Activated CD4-positive, alpha-beta memory T cell treated with anti-CD3 and anti-CD28 coated beads for 36 hours (primary cell): ENCODE data around the gene DLGAP1. TPM values are rescaled to one million over a fixed set of nuclear protein-coding genes. Genes with fewer than 3 reads are reported as not detected.

Source experiments
- CTCF ChIA-PET: fragments of 350-600 bp; sonication (Branson Sonifier 250); formaldehyde crosslinking; loops from one replicate; lab custom pipeline; 2021; ENCODE audit warnings: antibody characterized with exemption, inconsistent platforms; lab: Charles Lee
- POLR2A ChIA-PET: fragments of 350-600 bp; sonication (Branson Sonifier 250); formaldehyde crosslinking; loops from one replicate; lab custom pipeline; 2021; ENCODE audit warnings: antibody characterized with exemption; lab: Charles Lee
- DNase-seq: peaks from one replicate; pipeline ENCODE4 v3.0.0-alpha.2; 2020
- H3K27ac Mint-ChIP-seq: one replicate; pipeline ENCODE4 v1.8.0; 2021; ENCODE audit warnings: mixed read lengths
- H3K27me3 Mint-ChIP-seq: one replicate; pipeline ENCODE4 v1.8.0; 2021; ENCODE audit warnings: mixed read lengths
- H3K36me3 Mint-ChIP-seq: one replicate; pipeline ENCODE4 v1.8.0; 2021; ENCODE audit warnings: mixed read lengths
- H3K4me1 Mint-ChIP-seq: one replicate; pipeline ENCODE4 v1.8.0; 2021; ENCODE audit warnings: low read depth, mixed read lengths
- H3K4me3 Mint-ChIP-seq: one replicate; pipeline ENCODE4 v1.8.0; 2021; ENCODE audit warnings: mild to moderate bottlenecking, mixed read lengths
- H3K9me3 Mint-ChIP-seq: one replicate; pipeline ENCODE4 v1.8.0; 2021; ENCODE audit warnings: mixed read lengths
- intact Hi-C: fragments of 100-400 bp; cut with micrococcal nuclease; formaldehyde crosslinking; loops from one replicate; pipeline ENCODE4 v1.15.1; 2023
- total RNA-seq, 2 experiments: library from RNA; stranded (reverse); gene quantifications; one replicate each; pipeline ENCODE4 v1.2.3, GENCODE V29; 2021

DLGAP1 gene
- total RNA-seq, 2 experiments from 2014 or later, result 0.45 to 1.0 TPM

DNA sequence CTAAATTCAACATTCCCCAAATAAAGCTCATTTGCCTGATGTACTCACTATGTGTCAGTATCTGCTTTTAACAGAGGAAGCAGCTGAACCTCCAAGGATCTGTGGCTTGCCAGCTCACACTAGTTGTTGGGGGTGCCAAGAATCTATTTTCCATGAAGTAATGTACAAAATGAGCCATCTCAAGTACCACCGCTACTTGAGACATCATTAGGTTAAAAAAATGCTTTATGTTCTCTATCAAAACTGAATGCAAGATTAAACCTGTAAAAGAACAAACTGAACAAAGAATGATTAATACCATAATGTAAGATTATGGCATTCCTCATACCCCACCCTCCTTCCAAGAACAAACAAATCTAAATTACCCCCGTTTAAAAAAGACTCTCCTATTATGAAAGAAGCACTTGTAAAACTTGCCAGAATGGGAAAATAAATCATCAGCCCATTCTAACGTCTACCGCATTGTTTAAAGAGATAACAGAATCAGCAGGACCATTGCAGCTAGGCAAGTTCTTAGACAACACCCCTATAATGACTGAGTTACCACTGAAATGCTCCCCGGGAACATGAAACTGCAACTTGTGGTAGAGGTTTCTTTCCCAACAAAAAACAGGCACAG lies 471.6 kb downstream of the DLGAP1 start:
- intact Hi-C loops, result no loop called here

DNA sequence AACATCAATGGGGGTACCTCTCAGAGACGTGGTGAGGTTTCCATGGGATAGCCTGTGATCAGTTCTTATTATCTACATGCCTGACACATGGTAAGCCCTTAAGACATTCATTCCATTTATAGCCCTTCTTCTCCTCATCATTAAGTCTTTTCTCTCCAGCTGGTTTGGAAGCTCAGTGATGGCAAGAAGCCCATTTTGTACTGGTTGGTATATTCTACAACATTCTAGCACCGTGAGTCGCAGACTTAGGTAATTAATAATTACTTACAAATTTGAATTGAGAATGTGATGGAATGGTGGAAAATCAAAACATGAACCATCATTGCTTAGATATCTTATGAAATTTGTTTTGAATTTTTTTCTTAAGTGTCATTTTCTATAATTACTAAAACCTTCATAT lies 472.6 kb downstream of the DLGAP1 start:
- H3K4me3 Mint-ChIP-seq, result no peak overlapping the region
- CTCF ChIA-PET, result interaction anchor here (2.6 kb wide), 1 partner anchor 13 kb away, joined by 16 read pairs; no protein-coding TSS in a partner anchor
- DNase-seq, result no peak
- H3K27me3 Mint-ChIP-seq, result peaks cover 2% of the 10 kb centered on the region
- peaks cover 5% of the 10 kb centered on the region for H3K36me3 Mint-ChIP-seq
- H3K27ac Mint-ChIP-seq, result no peak overlapping the region
- H3K4me1 Mint-ChIP-seq, result peaks cover 13% of the 10 kb centered on the region
- H3K9me3 Mint-ChIP-seq, result peaks cover 14% of the 10 kb centered on the region
- intact Hi-C loops, result no loop called here
- POLR2A ChIA-PET, result no interaction called here

More for the DNA sequence above, 471.6 kb downstream of the DLGAP1 start:
- POLR2A ChIA-PET, result no interaction called here
- H3K4me3 Mint-ChIP-seq, result no peak overlapping the region
- H3K36me3 Mint-ChIP-seq, result peaks cover 5% of the 10 kb centered on the region
- H3K27ac Mint-ChIP-seq, result no peak overlapping the region
- DNase-seq, result no peak
- peaks cover 2% of the 10 kb centered on the region for H3K27me3 Mint-ChIP-seq
- CTCF ChIA-PET, result interaction anchor here (2.6 kb wide), 1 partner anchor 12 kb away, joined by 16 read pairs; no protein-coding TSS in a partner anchor
- peaks cover 11% of the 10 kb centered on the region for H3K9me3 Mint-ChIP-seq
- peaks cover 13% of the 10 kb centered on the region for H3K4me1 Mint-ChIP-seq

- ChIA-PET POLR2A (no interaction called here), CTCF (no interaction called here)
- Mint-ChIP-seq H3K27me3 (peaks cover 2% of the 10 kb centered on the region), H3K4me1 (peaks cover under 1% of the 10 kb centered on the region), H3K9me3 (peaks cover 14% of the 10 kb centered on the region), H3K27ac (no peak overlapping the region), H3K4me3 (no peak overlapping the region), H3K36me3 (peaks cover 5% of the 10 kb centered on the region)
- no peak for DNase-seq
- intact Hi-C loops, result no loop called here
Measured at GRCh38 chr18:3979024-3979423, 476.1 kb downstream of the DLGAP1 start.

DNA sequence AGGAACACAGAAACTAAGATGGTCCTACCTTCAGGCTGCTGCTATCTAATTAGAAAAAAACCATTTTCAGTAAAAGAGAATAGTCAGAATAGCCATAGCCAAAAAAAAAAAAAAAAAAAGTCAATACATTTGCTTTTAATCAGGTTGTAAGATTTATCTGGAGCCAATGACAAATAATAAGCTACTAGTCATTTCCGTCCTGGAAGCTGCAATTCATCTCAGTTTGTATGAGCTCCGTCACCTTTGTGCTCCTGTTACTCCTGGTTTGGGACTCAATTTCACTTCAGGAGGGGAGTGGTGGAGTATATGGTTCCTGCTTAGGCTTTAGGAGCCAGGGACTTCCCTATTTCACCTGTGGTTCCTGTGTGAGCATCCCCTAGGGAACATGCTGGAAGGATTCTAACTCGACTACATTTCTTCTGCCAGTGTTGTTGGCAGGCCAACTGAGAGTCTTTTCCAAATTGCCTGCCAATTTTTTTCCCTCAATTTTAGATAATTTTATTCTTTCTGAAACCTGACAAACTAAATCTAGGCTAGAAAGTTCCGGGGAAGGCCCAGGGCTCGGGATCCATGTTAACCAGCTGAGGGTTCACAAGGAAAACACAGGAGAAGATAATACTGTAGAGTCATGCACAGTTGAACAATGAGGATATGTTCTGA lies 481.8 kb downstream of the DLGAP1 start:
- H3K4me3 Mint-ChIP-seq, result no peak overlapping the region
- no peak for DNase-seq
- H3K36me3 Mint-ChIP-seq, result no peaks in the 10 kb centered on the region
- POLR2A ChIA-PET, result no interaction called here
- H3K27me3 Mint-ChIP-seq, result no peaks in the 10 kb centered on the region
- H3K4me1 Mint-ChIP-seq, result no peaks in the 10 kb centered on the region
- peaks cover 1% of the 10 kb centered on the region for H3K9me3 Mint-ChIP-seq
- CTCF ChIA-PET, result interaction anchor here (1.5 kb wide), 1 partner anchor 21 kb away, joined by 4 read pairs; no protein-coding TSS in a partner anchor
- no peak overlapping the region for H3K27ac Mint-ChIP-seq
- intact Hi-C loops, result no loop called here

DNA sequence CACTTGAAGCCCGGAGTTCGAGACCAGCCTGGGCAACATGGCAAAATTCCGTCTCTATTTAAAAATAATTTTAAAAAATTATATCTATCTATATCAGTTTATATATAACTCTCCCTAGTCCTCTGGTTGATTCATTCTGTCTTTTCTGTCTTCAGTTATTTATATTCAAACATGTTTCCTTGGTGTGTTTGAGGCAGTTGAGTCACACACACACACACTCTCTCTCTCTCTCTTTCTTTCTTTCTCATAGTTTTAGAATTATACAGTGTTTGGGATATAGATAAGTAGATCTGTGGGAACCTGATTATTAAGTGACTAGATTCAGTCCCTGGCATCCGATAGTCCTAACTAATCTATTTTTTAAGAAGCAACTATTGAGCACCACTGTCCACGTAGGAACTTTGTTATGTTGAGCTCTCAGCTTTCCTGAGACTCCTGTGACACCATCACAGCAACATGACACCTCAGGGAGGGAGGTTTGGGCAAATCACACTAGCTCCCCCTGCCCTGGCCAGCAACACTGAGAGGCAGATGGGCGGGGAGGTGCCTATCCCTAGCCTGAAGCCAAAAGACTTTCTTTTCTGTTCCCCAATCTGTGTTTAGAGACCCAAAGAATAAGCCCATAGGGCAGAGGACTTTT lies 482.7 kb downstream of the DLGAP1 start:
- DNase-seq, result no peak
- Mint-ChIP-seq H3K4me3 (no peak overlapping the region), H3K4me1 (no peaks in the 10 kb centered on the region), H3K27ac (no peak overlapping the region), H3K36me3 (no peaks in the 10 kb centered on the region), H3K27me3 (no peaks in the 10 kb centered on the region), H3K9me3 (no peaks in the 10 kb centered on the region)
- intact Hi-C loops, result no loop called here
- ChIA-PET POLR2A (no interaction called here), CTCF (interaction anchor here (1.5 kb wide), 1 partner anchor 22 kb away, joined by 4 read pairs; no protein-coding TSS in a partner anchor)

GRCh38 chr18:3970929-3971328 lies 484.2 kb downstream of the DLGAP1 start:
- ChIA-PET POLR2A (no interaction called here), CTCF (no interaction called here)
- DNase-seq, result no peak
- Mint-ChIP-seq H3K4me1 (no peaks in the 10 kb centered on the region), H3K27me3 (no peaks in the 10 kb centered on the region), H3K9me3 (no peaks in the 10 kb centered on the region), H3K27ac (no peak overlapping the region), H3K4me3 (no peak overlapping the region), H3K36me3 (no peaks in the 10 kb centered on the region)
- intact Hi-C loops, result no loop called here

DNA sequence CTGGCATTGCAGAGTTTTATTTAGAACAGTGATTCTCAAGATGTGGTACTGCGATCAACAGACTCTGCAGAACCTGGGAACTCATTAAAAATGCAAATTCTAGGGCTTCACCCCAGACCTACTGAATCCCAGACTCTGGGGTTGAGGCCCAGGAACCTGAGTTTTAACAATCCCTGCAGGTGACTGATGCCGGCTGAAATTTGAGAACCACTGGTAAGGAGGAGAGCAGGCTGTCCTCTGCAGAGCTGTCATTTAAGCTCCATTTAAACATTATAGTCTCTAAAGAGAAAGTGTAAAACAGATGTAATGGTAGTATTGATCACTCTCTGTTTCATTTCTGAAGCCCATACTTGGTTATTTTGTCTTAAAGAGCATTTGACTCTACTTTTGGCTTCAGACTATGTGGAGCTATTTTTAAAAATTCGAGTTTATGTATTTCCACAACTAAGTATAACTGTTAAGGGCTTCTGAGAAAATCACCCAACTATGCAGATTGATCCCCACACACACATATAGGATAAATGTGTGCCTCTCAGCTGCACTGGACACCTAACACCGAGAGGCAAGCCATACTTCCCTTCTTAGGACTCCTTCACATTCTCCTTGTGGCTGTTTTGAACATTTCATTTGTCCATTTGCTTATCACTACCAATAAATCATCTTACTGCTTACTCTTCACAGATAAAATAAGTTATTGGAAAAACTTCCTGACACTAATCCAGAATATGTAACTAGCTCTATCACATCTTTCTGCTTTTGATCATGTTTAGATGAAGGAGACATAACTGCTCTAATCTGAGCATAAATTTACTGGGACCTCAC lies 487.5 kb downstream of the DLGAP1 start:
- Mint-ChIP-seq H3K9me3 (no peaks in the 10 kb centered on the region), H3K27me3 (peaks cover 2% of the 10 kb centered on the region), H3K27ac (no peak overlapping the region), H3K36me3 (no peaks in the 10 kb centered on the region), H3K4me1 (no peaks in the 10 kb centered on the region), H3K4me3 (no peak overlapping the region)
- no peak for DNase-seq
- POLR2A ChIA-PET, result no interaction called here
- CTCF ChIA-PET, result no interaction called here
- intact Hi-C loops, result no loop called here

DNA sequence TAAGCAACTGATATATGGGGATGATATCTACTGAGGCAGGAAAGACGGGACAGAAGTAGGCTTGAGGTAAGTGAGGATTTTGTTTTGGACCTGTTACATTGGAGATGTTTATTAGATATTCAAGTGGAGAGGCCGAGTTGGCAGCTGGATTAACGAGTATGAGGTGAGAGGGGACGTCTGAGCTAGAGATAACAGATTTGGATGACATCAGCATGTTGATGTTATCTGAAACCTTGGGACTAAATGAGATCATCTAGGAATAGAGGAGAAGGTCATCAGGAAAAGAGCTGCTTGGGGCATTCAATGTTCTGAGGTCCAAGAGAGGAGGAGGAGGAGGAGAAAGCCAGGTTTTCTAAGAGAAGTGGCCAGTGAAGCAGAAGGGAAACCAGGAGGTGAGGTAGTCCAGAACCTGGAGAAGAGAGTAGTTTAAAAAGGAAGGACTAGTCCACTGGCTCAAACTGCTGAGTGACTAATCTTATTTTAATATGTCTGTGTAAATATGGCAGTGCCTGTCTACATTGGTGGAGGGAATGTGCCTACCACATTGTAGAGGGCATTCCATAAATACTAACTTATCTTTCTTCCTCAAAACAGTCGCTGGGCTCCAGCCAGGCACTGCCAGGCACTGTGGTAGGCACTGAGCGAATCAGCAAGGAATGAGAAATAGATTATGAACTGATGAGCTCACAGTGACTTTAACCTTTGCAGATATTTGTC lies 488.3 kb downstream of the DLGAP1 start:
- H3K27ac Mint-ChIP-seq, result no peak overlapping the region
- no peaks in the 10 kb centered on the region for H3K9me3 Mint-ChIP-seq
- CTCF ChIA-PET, result no interaction called here

DNA sequence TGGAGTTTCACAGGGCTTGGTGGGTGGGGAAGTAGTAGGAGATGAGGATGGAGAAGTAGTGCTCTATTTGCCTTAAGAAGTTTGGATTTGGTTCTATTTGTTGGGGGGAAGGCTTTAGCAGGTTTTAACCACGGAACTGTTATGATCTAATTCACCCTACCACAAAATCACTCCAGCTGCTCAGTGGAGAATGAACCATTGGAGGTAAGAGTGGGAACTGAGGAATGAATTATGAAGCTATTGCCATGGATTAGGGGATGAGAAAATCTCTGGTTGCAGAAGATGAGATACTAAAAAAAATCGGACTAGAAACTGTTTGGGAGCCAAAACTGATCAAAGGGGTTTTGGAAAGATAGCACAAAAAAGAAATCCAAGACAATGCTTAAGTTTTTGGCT lies 488.9 kb downstream of the DLGAP1 start:
- intact Hi-C loops, result no loop called here
- no peak overlapping the region for H3K4me3 Mint-ChIP-seq
- DNase-seq, result no peak
- H3K4me1 Mint-ChIP-seq, result no peaks in the 10 kb centered on the region
- peaks cover 2% of the 10 kb centered on the region for H3K27me3 Mint-ChIP-seq
- ChIA-PET POLR2A (interaction anchor here (0.6 kb wide), 1 partner anchor 8 kb away, joined by 3 read pairs; no protein-coding TSS in a partner anchor), CTCF (no interaction called here)
- H3K27ac Mint-ChIP-seq, result no peak overlapping the region
- H3K9me3 Mint-ChIP-seq, result no peaks in the 10 kb centered on the region
- no peaks in the 10 kb centered on the region for H3K36me3 Mint-ChIP-seq

More for the DNA sequence above, 488.3 kb downstream of the DLGAP1 start:
- no peaks in the 10 kb centered on the region for H3K4me1 Mint-ChIP-seq
- no peak overlapping the region for H3K4me3 Mint-ChIP-seq
- DNase-seq, result no peak
- no peaks in the 10 kb centered on the region for H3K36me3 Mint-ChIP-seq
- H3K27me3 Mint-ChIP-seq, result peaks cover 2% of the 10 kb centered on the region
- POLR2A ChIA-PET, result no interaction called here
- intact Hi-C loops, result no loop called here

DNA sequence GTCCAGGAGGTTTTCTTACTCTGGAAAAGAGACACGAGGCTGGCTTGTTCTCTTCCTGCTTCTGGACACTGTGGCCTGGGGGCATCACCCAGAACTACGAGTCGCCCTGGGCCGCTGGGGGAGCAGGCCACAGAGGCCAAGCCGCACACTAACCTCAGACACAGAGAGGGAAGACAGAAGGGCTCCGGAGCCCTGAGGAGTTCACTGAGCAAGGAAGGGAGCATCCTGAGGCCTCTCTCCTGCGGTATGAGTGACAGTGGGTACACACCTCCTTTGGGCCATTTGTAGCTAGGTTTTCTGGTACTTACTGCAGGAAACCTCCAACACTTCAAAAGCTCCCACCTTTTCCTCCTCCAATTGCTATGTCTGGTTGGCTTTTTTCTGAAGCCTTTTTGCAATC lies 494.1 kb downstream of the DLGAP1 start:
- intact Hi-C loops, result no loop called here
- no peaks in the 10 kb centered on the region for H3K36me3 Mint-ChIP-seq
- DNase-seq, result no peak
- ChIA-PET POLR2A (no interaction called here), CTCF (no interaction called here)
- no peak overlapping the region for H3K27ac Mint-ChIP-seq
- no peak overlapping the region for H3K4me3 Mint-ChIP-seq
- peaks cover 2% of the 10 kb centered on the region for H3K27me3 Mint-ChIP-seq
- H3K9me3 Mint-ChIP-seq, result no peaks in the 10 kb centered on the region
- H3K4me1 Mint-ChIP-seq, result no peaks in the 10 kb centered on the region

DNA sequence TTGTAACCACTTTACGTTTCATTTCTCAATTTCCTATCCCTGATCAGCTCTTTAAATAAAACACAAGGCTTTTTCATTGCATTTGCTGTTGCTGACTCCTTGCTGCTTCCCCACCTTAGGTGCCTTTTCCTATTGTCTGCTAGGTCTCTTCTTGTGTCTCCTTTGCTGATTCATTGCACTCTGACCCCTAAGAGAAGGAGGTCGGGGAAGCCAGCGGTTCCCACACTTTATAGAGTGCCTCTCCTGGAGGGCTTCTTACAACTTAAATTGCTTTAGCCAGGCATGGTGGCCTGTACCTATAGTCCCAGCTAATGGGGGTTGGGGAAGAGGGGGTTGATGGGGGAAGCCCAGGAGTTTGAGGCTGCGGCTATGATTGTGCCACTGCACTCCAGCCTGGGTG lies 495.0 kb downstream of the DLGAP1 start:
- Mint-ChIP-seq H3K4me1 (no peaks in the 10 kb centered on the region), H3K36me3 (no peaks in the 10 kb centered on the region), H3K27ac (no peak overlapping the region), H3K4me3 (no peak overlapping the region), H3K27me3 (peaks cover 2% of the 10 kb centered on the region), H3K9me3 (no peaks in the 10 kb centered on the region)
- CTCF ChIA-PET, result no interaction called here
- intact Hi-C loops, result no loop called here
- DNase-seq, result no peak
- POLR2A ChIA-PET, result no interaction called here
